HG03039 (cell line): Measurements from ENCODE around the gene KRTAP10-3.

Source experiments
- ATAC-seq: cut with Tn5 transposase; IDR thresholded peaks from one replicate; pipeline ENCODE4 v1.9.1; 2021; ENCODE audit warnings: mild to moderate bottlenecking, moderate library complexity; ENCODE audit not compliant: unreplicated experiment

Gene KRTAP10-3

DNA sequence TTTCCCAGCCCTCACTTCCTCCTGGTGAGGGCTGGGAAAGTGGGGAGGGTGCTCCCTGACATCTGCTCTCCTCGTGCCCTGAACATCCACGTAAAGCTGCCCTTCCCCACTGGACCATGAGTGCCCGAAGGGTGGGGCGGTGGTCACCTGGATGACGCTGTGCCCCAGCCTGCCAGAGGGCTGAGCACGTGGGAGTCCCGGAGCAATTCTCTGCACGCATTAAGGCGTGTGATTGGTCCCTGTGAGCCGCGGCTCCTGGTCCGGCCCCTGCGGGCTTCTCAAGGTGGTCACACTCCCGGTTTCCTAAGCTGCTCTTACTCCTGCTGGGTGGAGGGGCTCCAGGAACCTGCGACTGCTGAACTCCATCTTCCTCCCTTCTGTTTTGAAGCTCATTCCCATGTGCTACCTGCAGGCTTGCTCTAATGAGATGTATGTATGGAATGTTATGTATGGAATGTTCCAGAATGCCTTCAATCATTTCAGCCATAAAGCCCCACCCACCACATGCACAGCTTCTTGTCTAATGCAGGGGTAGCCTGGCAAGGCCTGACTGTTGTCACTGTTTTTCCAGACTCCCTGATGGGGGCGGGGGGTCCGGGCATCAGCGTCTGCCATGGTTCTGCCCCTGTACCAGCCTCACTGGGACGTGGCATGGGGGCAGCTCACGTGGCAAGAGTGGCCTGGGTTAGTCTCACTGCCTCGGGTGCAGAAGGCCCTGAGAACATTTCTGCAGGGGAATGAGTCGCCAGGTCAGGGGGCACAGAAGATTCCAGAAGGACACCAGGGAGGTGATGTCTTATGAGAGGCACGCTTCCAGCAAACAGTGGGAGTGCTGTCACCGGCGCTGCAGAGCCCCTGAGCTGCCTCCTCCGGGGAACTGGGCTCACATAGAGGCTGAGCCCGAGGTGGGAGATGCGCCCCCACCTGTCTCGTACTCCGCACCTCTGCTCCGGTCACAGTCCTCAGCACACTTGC lies 38.0 kb downstream of the KRTAP10-3 start:
- ATAC-seq = no peak

DNA sequence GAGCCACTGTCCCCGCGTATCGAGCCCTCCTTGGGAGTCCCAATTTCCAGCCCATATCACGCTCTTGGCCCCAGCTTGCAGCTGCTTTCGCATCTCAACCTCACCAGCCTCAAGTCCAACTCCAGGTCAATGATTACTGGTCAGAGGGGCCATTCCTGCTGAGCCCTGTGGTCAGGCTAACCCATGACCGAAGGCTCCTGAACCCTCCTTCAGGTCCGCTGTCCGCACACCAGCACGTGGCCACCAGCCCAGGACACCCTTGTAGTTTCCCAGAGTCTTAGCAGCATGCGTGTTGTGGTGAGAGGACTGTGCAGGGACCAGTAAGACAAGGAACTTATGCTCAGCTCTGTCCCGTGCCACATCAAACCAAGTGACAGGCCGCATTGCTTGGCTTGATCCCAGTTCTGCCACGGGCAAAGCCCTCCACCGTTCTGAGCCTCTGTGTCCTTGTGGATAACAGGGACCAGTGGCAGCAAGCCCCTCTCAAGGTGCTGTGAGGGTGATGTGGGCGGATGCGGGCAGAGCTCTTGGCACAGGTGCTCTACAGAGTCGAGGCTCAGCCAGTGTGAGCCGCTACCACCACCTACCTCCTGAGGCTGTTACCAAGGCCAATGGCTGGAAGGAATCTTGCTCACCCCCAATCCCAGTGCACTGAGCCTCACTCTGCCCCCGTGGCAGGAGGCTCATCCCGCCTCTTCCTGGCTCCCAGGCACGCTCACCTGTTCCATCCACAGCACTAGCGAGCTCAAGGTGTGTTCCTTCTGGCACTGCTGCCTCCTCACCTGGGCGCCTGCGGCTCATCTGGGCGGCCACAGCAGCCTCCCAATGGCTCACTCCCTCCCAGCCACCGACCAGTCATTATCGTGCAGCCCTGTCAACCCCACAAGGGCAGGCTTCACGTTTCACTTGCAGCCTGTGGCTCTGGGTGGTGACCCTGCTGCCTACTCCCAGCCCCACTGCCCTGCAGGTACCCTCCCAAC lies 39.0 kb downstream of the KRTAP10-3 start:
- ATAC-seq = no peak

DNA sequence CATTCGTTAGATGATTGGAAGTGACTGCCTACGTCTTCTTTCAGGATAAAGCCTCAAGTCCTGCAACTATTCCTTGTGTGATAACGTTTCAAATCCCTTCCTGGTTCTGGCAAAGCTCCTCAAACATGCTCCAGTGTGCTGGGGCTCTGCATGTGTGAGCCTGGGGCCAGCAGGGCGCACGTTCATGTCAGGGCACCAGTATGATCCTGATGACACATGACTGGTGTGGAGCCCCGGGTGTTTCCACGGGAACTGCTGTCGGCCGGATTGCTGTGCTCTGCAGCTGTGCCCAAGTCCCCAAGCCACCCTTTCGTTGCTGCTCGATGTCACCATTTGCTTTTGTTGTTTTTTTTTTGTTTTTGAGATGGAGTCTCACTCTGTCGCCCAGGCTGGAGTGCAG lies 39.9 kb downstream of the KRTAP10-3 start:
- ATAC-seq = no peak

- no peak for ATAC-seq
These were observed 41.3 kb downstream of the KRTAP10-3 start for GRCh38 chr21:44517175-44517899.

GRCh38 chr21:44516828-44517174 lies 41.8 kb downstream of the KRTAP10-3 start:
- no peak for ATAC-seq

DNA sequence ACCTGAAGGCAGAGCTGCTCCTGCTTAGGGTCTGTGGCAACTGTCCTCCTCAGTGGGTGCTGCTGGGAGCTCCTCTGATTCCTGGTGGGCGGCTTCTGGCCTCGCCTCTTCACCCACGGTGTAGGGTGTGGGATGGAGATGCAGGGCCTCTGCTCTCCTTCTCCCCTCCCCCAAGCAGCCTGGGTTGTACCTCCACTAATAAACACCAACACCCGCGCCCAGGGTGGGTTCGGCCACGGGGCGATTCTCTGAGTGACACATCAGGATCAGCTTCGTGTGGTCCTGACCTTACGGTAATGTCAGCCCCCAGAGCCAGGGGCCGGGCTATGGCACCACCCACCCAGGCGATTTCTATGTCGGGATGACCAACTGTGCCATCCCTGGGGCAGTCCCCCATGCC lies 42.3 kb downstream of the KRTAP10-3 start:
- no peak for ATAC-seq

DNA sequence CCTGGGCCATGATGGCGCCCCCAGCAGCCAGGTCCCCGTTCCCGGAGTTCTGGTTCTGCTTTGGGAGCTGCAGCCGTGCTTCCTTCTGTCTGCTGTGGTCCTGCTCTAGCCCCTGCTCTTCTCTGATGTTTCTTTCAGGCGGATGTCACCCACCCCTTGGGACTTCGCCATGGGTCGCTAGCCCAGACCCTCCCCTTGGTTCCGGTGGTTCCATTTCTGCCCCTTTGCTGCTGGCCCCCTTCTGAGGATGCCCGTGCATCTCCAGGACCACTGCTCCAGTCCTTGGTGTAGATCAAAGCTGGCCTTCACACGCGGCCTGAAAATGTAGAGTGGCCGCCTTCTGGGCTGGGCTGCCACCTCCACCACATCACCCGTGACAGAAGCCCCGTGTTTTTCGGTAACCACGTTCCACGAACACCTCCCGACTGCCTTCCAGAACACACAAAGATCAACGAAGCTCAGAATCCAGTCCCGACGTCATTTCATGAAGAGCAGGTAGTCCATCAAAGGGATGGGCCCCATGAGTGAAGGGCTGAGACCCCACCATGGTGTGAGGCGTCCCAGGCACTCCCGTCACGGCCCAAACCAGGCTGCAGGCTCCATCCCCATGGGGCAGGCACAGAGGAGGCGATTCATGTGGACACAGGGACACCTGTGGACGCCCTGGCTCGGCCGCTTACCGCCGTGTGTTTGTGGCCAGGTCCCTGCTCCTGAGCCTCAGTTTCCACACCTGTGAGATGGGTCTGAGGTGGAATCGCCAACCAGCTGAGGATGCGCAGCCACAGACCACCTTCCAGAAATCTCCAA lies 43.0 kb downstream of the KRTAP10-3 start:
- ATAC-seq = no peak

DNA sequence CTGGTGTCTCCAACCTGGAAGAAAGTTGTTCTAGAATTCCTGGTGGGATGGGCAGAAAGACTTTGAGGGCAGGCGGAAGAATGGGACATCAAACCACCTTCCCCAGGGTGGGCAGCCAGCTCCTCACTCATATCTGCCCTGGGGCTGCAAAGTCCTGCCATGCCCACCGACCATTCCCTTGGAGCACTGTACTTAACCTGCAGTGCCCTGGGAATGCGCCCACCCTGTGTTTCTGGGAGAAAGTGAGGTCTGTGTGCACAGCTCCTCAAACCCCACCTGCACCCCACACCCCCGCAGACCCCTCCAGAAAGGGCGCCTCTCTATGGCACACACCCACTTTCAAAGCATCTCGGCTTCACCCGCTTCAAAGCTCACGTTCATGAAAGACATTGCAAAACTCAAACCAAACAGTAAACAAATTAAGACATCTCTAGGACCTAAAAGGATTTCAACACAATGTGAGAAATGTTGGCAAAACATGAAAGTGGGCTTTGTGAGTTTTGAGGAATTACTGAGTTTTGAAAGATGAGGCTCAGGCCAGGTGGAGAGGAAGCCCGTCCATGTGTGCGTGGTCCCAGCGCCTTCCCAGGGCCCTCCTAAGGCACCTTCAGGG lies 43.7 kb downstream of the KRTAP10-3 start:
- no peak for ATAC-seq

- ATAC-seq = no peak
These were observed 44.4 kb downstream of the KRTAP10-3 start for GRCh38 chr21:44514218-44514520.

DNA sequence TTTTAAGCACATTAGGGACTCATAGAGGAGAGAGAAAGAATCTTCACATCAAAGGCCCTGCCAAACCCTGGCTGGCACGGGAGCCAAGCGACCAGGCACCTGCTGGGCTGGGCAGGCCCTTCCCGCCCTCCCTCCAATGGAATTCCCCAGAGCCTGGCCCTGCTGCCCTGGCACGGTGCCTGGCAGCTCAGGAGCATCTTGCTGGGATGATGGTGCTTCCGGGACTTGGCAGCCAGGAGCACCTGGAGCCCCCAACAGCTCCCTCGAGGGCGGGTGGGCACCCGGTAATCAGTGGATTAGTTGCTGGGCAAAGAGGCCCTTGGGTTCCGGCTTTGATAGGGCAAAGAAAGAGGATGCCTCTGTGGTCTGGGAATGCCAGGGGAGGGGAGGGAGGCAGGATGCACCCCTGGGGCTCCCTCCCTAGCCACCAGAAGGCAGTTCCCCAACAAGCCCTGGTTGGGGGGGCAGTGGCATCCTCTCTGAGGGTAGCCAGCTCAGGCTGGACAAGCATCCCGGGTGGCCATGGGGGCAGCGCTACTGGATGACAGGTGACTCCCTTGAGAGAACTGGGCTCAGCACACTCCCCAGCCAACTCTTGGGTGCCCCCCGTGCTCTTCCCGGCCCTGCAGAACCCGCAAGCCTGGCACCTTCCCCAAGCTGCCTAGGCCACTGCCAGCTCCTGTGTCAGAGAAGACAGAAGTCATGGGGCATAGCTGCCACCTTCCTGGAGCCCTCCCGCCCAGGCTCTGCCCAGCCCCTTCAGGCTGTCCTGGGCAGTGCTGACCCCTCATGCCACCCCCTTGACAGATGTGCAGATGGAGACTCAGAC lies 45.0 kb downstream of the KRTAP10-3 start:
- ATAC-seq = no peak

GRCh38 chr21:44512496-44513388 lies 45.9 kb downstream of the KRTAP10-3 start:
- ATAC-seq = no peak

DNA sequence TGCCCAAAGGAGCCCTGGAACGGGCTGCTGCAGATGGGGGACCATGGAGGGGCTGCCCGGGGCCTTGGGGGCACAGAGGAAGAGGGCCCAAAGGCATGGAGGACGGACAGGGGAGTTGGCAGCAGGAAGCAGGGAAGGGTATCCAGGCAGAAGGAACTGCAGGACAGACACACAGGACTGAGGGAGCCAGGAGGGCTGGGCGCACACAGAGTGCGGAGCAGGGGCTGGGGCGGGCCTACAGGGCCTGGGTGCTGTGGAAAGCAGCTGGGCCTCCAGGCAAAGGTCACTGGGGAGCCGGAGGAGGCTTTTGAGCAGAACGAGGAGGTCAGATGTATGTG lies 46.7 kb downstream of the KRTAP10-3 start:
- ATAC-seq = no peak

DNA sequence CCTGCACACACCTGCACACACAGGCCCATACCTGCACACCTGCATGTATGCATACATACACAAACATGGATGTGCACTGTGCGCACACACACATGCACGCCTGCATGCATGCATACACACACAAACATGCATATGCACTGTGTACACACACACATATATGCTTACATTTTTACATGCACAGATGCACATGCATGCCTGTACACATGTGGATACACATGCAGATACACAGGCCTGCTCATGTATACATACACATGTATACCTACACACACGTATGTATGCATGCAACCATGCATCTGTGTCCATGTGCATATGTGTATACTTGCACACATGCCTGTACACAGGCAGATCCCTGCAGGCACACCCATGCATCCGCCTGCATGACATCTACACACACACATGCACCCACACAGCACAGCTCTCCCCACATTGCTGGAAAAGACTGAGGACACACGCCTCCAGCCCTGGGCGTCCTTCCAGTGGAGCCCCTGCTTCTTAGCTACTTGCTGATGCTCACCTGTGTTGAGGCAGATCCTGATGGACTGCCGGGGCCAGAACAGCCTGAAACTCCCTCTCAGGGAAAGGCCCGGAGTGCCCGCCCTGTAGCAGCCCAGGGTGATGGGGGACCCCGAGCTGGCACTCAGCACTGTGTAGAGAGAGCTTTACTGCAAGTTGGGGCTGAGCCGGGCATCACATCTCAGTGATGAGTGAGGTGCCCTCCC lies 47.2 kb downstream of the KRTAP10-3 start:
- ATAC-seq = no peak

GRCh38 chr21:44510508-44511218 lies 47.9 kb downstream of the KRTAP10-3 start:
- ATAC-seq = no peak

DNA sequence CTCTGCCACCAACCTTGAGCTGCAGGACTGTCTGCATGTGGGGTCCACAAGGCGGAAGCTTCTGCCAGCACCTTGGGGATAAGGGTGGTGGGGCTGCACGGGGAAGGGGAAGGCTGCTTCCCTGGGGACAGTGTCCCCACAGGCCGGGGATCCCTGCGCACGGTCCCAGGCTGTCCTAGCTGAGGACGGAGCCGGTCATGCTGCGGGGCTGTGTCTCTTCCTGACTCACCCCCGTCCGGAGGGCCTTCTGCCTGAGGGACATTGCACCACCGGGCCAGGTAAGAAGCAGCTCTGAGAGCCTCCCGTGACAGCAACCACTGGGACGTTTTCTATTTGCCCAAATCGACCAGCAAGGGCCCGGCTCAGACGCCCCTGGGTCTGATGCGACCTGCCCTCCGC lies 48.5 kb downstream of the KRTAP10-3 start:
- ATAC-seq = no peak

DNA sequence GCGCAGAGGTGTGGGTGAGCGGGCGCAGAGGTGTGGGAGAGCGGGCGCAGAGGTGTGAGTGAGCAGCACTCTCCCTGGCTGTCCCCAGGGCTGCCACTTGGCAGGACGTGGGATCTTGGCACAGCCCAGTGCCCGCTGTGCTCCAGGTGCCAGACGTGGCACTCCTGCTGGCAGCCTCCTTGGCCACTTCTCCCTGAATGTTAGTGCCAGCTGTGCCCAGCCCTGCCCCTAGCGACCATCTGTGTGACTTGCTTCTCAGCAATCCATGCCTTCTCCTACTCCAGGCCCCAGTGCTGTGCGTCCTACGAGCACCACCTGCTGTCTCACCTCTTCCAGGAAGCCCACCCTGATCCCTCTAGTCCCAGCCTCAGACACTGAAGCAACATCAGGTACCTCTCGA lies 49.1 kb downstream of the KRTAP10-3 start:
- ATAC-seq = no peak
